Duodenal mucosa (tissue), 2 donors: ENCODE results near the gene LGR6.

Source experiments
- H3K27ac ChIP-seq: one replicate; pipeline ENCODE4 v1.7.0; 2013; ENCODE audit warnings: low read depth, low read length
- H3K27me3 ChIP-seq, 2 donors: one replicate each; pipeline ENCODE4 v1.7.0; 2013; ENCODE audit warnings: low read length in 2 of 2, control low read depth in 1 of 2; ENCODE audit not compliant: insufficient read depth in 2 of 2, control insufficient read depth in 1 of 2
- H3K36me3 ChIP-seq, 2 donors: one replicate each; pipeline ENCODE4 v1.7.0; 2013; ENCODE audit warnings: low read length in 2 of 2, control low read depth in 1 of 2; ENCODE audit not compliant: insufficient read depth in 2 of 2, control insufficient read depth in 1 of 2
- H3K4me1 ChIP-seq, 2 donors: one replicate each; pipeline ENCODE4 v1.7.0; 2013; ENCODE audit warnings: low read length in 2 of 2, control low read depth in 1 of 2; ENCODE audit not compliant: insufficient read depth in 2 of 2, control insufficient read depth in 1 of 2
- H3K4me3 ChIP-seq, 2 donors: one replicate each; pipeline ENCODE4 v1.7.0; 2013; ENCODE audit warnings: low read length in 2 of 2, low read depth in 1 of 2
- H3K9ac ChIP-seq, 2 donors: one replicate each; pipeline ENCODE4 v1.7.0; 2013; ENCODE audit warnings: low read length in 2 of 2, low read depth in 1 of 2
- H3K9me3 ChIP-seq, 2 donors: one replicate each; pipeline ENCODE4 v1.7.0; 2013; ENCODE audit warnings: low read length in 2 of 2, control low read depth in 1 of 2; ENCODE audit not compliant: control insufficient read depth in 1 of 2

The LGR6 gene

GRCh38 chr1:202320081-202320405, 126.4 kb downstream of the LGR6 start:
- H3K9me3 ChIP-seq = no peaks in the 10 kb centered on the region
- H3K27ac ChIP-seq = no peak overlapping the region
- H3K27me3 ChIP-seq = no peaks in the 10 kb centered on the region
- H3K9ac ChIP-seq = no peak overlapping the region
- H3K4me1 ChIP-seq = no peaks in the 10 kb centered on the region
- no peaks in the 10 kb centered on the region for H3K36me3 ChIP-seq
- H3K4me3 ChIP-seq = no peak overlapping the region

- H3K27ac ChIP-seq = no peak overlapping the region
- H3K4me3 ChIP-seq = no peak overlapping the region
- no peaks in the 10 kb centered on the region for H3K36me3 ChIP-seq
- no peaks in the 10 kb centered on the region for H3K4me1 ChIP-seq
- no peaks in the 10 kb centered on the region for H3K9me3 ChIP-seq
- H3K9ac ChIP-seq = no peak overlapping the region
- H3K27me3 ChIP-seq = no peaks in the 10 kb centered on the region
Measured at GRCh38 chr1:202323731-202324130, 130.1 kb downstream of the LGR6 start.

GRCh38 chr1:202324646-202325045, 131.0 kb downstream of the LGR6 start:
- H3K9me3 ChIP-seq = no peaks in the 10 kb centered on the region
- H3K27me3 ChIP-seq = no peaks in the 10 kb centered on the region
- H3K4me3 ChIP-seq = no peak overlapping the region
- H3K4me1 ChIP-seq = no peaks in the 10 kb centered on the region
- no peaks in the 10 kb centered on the region for H3K36me3 ChIP-seq
- no peak overlapping the region for H3K9ac ChIP-seq
- no peak overlapping the region for H3K27ac ChIP-seq

- H3K9me3 ChIP-seq = no peaks in the 10 kb centered on the region
- H3K4me1 ChIP-seq = peaks cover 0 to 3% of the 10 kb centered on the region in 2 donors
- no peak overlapping the region for H3K9ac ChIP-seq
- no peak overlapping the region for H3K4me3 ChIP-seq
- no peaks in the 10 kb centered on the region for H3K27me3 ChIP-seq
- H3K27ac ChIP-seq = no peak overlapping the region
- peaks cover 4 to 23% of the 10 kb centered on the region in 2 donors for H3K36me3 ChIP-seq
Measured at GRCh38 chr1:202329891-202330290, 136.3 kb downstream of the LGR6 start.

GRCh38 chr1:202333861-202334260, 140.3 kb downstream of the LGR6 start:
- Histone ChIP-seq H3K27me3 (no peaks in the 10 kb centered on the region), H3K36me3 (peaks cover 4 to 32% of the 10 kb centered on the region in 2 donors), H3K9me3 (no peaks in the 10 kb centered on the region), H3K4me1 (peaks cover 0 to 3% of the 10 kb centered on the region in 2 donors), H3K4me3 (no peak overlapping the region), H3K9ac (no peak overlapping the region), H3K27ac (no peak overlapping the region)

- Histone ChIP-seq H3K36me3 (no peaks in the 10 kb centered on the region), H3K9ac (no peak overlapping the region), H3K9me3 (no peaks in the 10 kb centered on the region), H3K27me3 (no peaks in the 10 kb centered on the region), H3K27ac (no peak overlapping the region), H3K4me3 (no peak overlapping the region), H3K4me1 (peaks cover 5 to 6% of the 10 kb centered on the region in 2 donors)
Measured at GRCh38 chr1:202343652-202344349, 150.2 kb downstream of the LGR6 start.

- H3K27me3 ChIP-seq = no peaks in the 10 kb centered on the region
- no peaks in the 10 kb centered on the region for H3K36me3 ChIP-seq
- H3K9me3 ChIP-seq = no peaks in the 10 kb centered on the region
- no peak overlapping the region for H3K9ac ChIP-seq
- H3K4me1 ChIP-seq = peaks cover 3 to 13% of the 10 kb centered on the region in 2 donors
- no peak overlapping the region for H3K27ac ChIP-seq
- no peak overlapping the region for H3K4me3 ChIP-seq
Measured at GRCh38 chr1:202348005-202348508, 154.5 kb downstream of the LGR6 start.

- Histone ChIP-seq H3K36me3 (no peaks in the 10 kb centered on the region), H3K4me3 (peak within 1 kb of the TSS; percentile 92 to 96), H3K9ac (peak within 1 kb of the TSS; percentile 80 to 88), H3K27me3 (no peaks in the 10 kb centered on the region), H3K27ac (peak within 1 kb of the TSS; percentile 87), H3K9me3 (no peaks in the 10 kb centered on the region), H3K4me1 (peaks cover under 1 to 13% of the 10 kb centered on the region in 2 donors)
Measured at GRCh38 chr1:202348509-202349205, 155.1 kb downstream of the LGR6 start, which contains the start of gene PPP1R12B. PPP1R12B (plus strand) TSS chr1:202348699; CDS start chr1:202348852, 153 bp downstream.

- peak overlapping the region; percentile 80 to 88 for H3K9ac ChIP-seq
- H3K27ac ChIP-seq = no peak overlapping the region
- no peaks in the 10 kb centered on the region for H3K27me3 ChIP-seq
- H3K9me3 ChIP-seq = no peaks in the 10 kb centered on the region
- no peaks in the 10 kb centered on the region for H3K36me3 ChIP-seq
- H3K4me1 ChIP-seq = peaks cover 0 to 13% of the 10 kb centered on the region in 2 donors
- H3K4me3 ChIP-seq = peak overlapping the region; percentile 92 to 96
Measured at GRCh38 chr1:202349206-202349928, 155.8 kb downstream of the LGR6 start.

- Histone ChIP-seq H3K36me3 (no peaks in the 10 kb centered on the region), H3K9me3 (no peaks in the 10 kb centered on the region), H3K9ac (no peak overlapping the region), H3K27ac (no peak overlapping the region), H3K27me3 (no peaks in the 10 kb centered on the region), H3K4me3 (no peak overlapping the region), H3K4me1 (peaks cover 0 to 13% of the 10 kb centered on the region in 2 donors)
Measured at GRCh38 chr1:202351725-202352124, 158.1 kb downstream of the LGR6 start.
